ENCODE results near the gene COL25A1. TPM values are rescaled to one million over a fixed set of nuclear protein-coding genes. Genes with fewer than 3 reads are reported as not detected.

The COL25A1 gene
- total and polyA plus RNA-seq, 2 donors (not counting 3 experiments of a cell fraction or from before 2014, with no cell fraction given), result 0.21 to 3.5 TPM

DNA sequence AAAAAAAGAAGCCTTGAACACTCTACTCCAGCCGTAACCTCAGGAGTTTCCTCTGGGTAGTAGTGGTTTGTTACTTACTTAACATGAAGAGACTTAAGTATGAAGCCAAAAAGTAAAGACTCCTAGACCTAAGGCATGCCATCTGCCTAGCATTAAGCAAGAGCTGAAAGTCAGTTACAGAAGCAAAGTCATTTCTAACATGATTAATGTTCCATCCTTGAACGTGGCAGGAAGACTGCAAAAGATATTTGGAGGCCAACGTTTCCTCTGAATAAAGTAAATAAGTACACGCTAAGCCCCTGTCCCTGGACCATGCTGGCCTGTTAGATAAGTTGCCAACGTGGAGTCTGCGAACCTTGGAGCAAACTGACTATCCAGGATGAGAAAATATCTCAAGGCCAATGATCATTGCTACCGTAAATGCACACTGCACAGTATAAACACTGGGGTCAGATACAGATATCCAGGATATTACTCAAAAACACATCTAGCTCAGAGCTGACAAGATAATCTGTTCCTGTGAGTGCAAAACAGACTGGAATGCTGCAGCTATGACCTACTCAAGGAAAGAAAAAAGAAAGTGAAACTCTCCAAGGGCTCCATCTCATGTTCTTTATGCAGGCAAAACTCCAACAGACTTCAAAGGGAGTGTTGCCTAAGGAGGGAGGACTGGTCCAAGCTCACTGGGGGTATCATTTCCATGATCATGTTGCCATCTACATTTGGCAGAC is 255.8 kb downstream of the COL25A1 start:
- peak overlapping the region; percentile 73 for H2AFZ ChIP-seq (ENCODE audit: low read depth, low read length)
- DNase-seq (ENCODE audit: low read depth, low spot score), result peak; percentile 53
- no peak overlapping the region for H3K9ac ChIP-seq (replicated peaks; ENCODE audit: extremely low read depth, insufficient read depth, low read length)

More for the DNA sequence above, 255.8 kb downstream of the COL25A1 start:
- H3K9me1 ChIP-seq (replicated peaks; ENCODE audit: control insufficient read depth, extremely low read depth, insufficient read depth, low read length), result no peaks in the 10 kb centered on the region
- H3K36me3 ChIP-seq (ENCODE audit: control insufficient read depth in 2 of 2, extremely low read depth in 1 of 2, insufficient read depth in 2 of 2, low read length in 2 of 2), result no peaks in the 10 kb centered on the region
- ChIA-PET POLR2A (no interaction called here), CTCF (interaction anchor here (0.8 to 1.8 kb wide), 5 partner anchors 9 to 33 kb away, joined by 3 to 4 read pairs (median 3); no protein-coding TSS in a partner anchor)
- peak overlapping the region; percentile 16 for H3K4me2 ChIP-seq (ENCODE audit: insufficient read depth, low read length)
- no peaks in the 10 kb centered on the region for H3K9me3 ChIP-seq (replicated peaks; ENCODE audit: control insufficient read depth, insufficient read depth, low read length)
- H3K4me3 ChIP-seq (replicated peaks in 1 of 3; ENCODE audit: insufficient read depth in 1 of 3, low read depth in 1 of 3, low read length in 3 of 3), result no peak overlapping the region
- no peaks in the 10 kb centered on the region for H3K79me2 ChIP-seq (ENCODE audit: control insufficient read depth, insufficient read depth, low read length)
- H3K4me1 ChIP-seq (ENCODE audit: control insufficient read depth, extremely low read depth, insufficient read depth, low read length), result peaks cover 2% of the 10 kb centered on the region
- H4K20me1 ChIP-seq (replicated peaks; ENCODE audit: control insufficient read depth, extremely low read depth, insufficient read depth, low read length), result no peaks in the 10 kb centered on the region
- intact Hi-C loops (cut with micrococcal nuclease) (loop anchor here (5.0 kb wide), 1 partner anchor 1126 kb away; no protein-coding TSS in a partner anchor), dilution Hi-C loops (cut with MboI; ENCODE audit: extremely low pct_ligation_motif_present, low sequenced_read_pairs) (no loop called here)
- no peaks in the 10 kb centered on the region for H3K27me3 ChIP-seq (ENCODE audit: control insufficient read depth in 2 of 2, insufficient read depth in 2 of 2, low read length in 2 of 2)
- TF ChIP-seq JUN (IDR thresholded peaks at IDR 0.05; ENCODE audit: borderline replicate concordance, insufficient read depth, insufficient read length, low read depth), result no peak
- TF ChIP-seq MYC (IDR thresholded peaks at IDR 0.05; ENCODE audit: low read depth, low read length), result no peak
- TF ChIP-seq MAX (IDR thresholded peaks at IDR 0.05; ENCODE audit: insufficient read depth, insufficient read length), result no peak
- no peak for TF ChIP-seq EZH2 (IDR thresholded peaks at IDR 0.05; ENCODE audit: borderline replicate concordance, low read depth, low read length, severe bottlenecking)
- TF ChIP-seq GATA2 (IDR thresholded peaks at IDR 0.05; ENCODE audit: insufficient read depth, insufficient read length, low read depth, low read length), result no peak
- no peak for TF ChIP-seq CTCF (IDR thresholded peaks at IDR 0.05; ENCODE audit: extremely low read depth in 1 of 2, insufficient read depth in 1 of 2, low read depth in 1 of 2, low read length in 2 of 2)
- TF ChIP-seq POLR2AphosphoS5 (IDR thresholded peaks at IDR 0.05; ENCODE audit: insufficient read depth, low read depth, low read length), result no peak
- no peak for TF ChIP-seq POLR2A (IDR thresholded peaks at IDR 0.05; ENCODE audit: low read depth, low read length)
- no peak for TF ChIP-seq FOS (IDR thresholded peaks at IDR 0.05; ENCODE audit: borderline replicate concordance, insufficient read depth, low read length)
- BruUV-seq (replicated peaks), result no TSS peak
- FAIRE-seq, result peak; percentile 4
- H3K27ac ChIP-seq (ENCODE audit: insufficient read depth, low read depth, low read length), result no peak overlapping the region
